OCI-LY1 (cell line): Measurements from ENCODE around the gene TMEM244.
"Not testable (repeated sequence)": the region's sequence is repeated elsewhere in the genome, so short reads cannot be mapped to it uniquely, and the experiment has no call there.

ENCODE experiments used
- H2AFZ ChIP-seq: fragments of 200-600 bp; sonication (generic), shearing (Covaris generic); 2 replicates; pipeline ENCODE4 v1.6.0; 2014; ENCODE audit warnings: antibody characterized with exemption, mild to moderate bottlenecking, low read length
- H3F3A ChIP-seq: fragments of 200-600 bp; sonication (generic), shearing (Covaris generic); 2 replicates; pipeline ENCODE4 v1.6.0; 2014; ENCODE audit warnings: mild to moderate bottlenecking, antibody characterized with exemption, low read length, moderate library complexity; ENCODE audit not compliant: insufficient read depth
- H3K27ac ChIP-seq: fragments of 200-600 bp; sonication (generic); 2 replicates; pipeline ENCODE4 v1.5.1; 2014; ENCODE audit warnings: low read length, mixed run types, mild to moderate bottlenecking, low read depth; ENCODE audit not compliant: poor library complexity, severe bottlenecking
- H3K27me3 ChIP-seq: fragments of 200-600 bp; sonication (generic); 2 replicates; pipeline ENCODE4 v1.6.0; 2014; ENCODE audit warnings: antibody characterized with exemption, mild to moderate bottlenecking, low read length, moderate library complexity; ENCODE audit not compliant: insufficient read depth
- H3K36me3 ChIP-seq: fragments of 200-600 bp; sonication (generic); 2 replicates; pipeline ENCODE4 v1.6.1; 2014; ENCODE audit warnings: mild to moderate bottlenecking, antibody characterized with exemption, low read length, moderate library complexity, mixed read lengths; ENCODE audit not compliant: insufficient read depth
- H3K4me1 ChIP-seq: fragments of 200-600 bp; sonication (generic); 2 replicates; pipeline ENCODE4 v1.5.1; 2014; ENCODE audit warnings: mild to moderate bottlenecking, low read length, moderate library complexity; ENCODE audit not compliant: insufficient read depth, severe bottlenecking
- H3K4me2 ChIP-seq: fragments of 200-600 bp; sonication (generic), shearing (Covaris generic); 2 replicates; pipeline ENCODE4 v1.6.1; 2014; ENCODE audit warnings: low read length
- H3K4me3 ChIP-seq: fragments of 200-600 bp; sonication (generic); 2 replicates; pipeline ENCODE4 v1.5.1; 2014; ENCODE audit warnings: low read length, low read depth, mild to moderate bottlenecking, mixed read lengths; ENCODE audit not compliant: poor library complexity, severe bottlenecking
- H3K79me2 ChIP-seq: fragments of 200-600 bp; shearing (Covaris generic); 2 replicates; pipeline ENCODE4 v1.6.1; 2016; ENCODE audit warnings: mixed run types, low read length, mixed read lengths; ENCODE audit not compliant: insufficient read depth
- H3K9ac ChIP-seq: fragments of 200-600 bp; sonication (generic), shearing (Covaris generic); 2 replicates; pipeline ENCODE4 v1.6.1; 2014; ENCODE audit warnings: mild to moderate bottlenecking, low read length, mixed read lengths
- H3K9me2 ChIP-seq: fragments of 200-600 bp; sonication (generic), shearing (Covaris generic); 2 replicates; pipeline ENCODE4 v1.6.1; 2014; ENCODE audit warnings: low read depth, mild to moderate bottlenecking, low read length, mixed read lengths
- H3K9me3 ChIP-seq: fragments of 200-600 bp; shearing (Covaris generic); 2 replicates; pipeline ENCODE4 v1.6.1; 2014; ENCODE audit warnings: low read length, mixed read lengths
- H4K20me1 ChIP-seq: fragments of 200-600 bp; sonication (generic), shearing (Covaris generic); 2 replicates; pipeline ENCODE4 v1.6.0; 2016; ENCODE audit warnings: mild to moderate bottlenecking, low read length; ENCODE audit not compliant: insufficient read depth
- CTCF ChIP-seq: fragments of 200-600 bp; sonication (generic), shearing (Covaris generic); IDR thresholded peaks from 2 replicates; pipeline ENCODE4 v1.5.1; 2017; ENCODE audit warnings: mild to moderate bottlenecking, antibody characterized with exemption, low read length, moderate library complexity, mixed read lengths
- EZH2 ChIP-seq: fragments of 200-600 bp; sonication (generic), shearing (Covaris generic); IDR thresholded peaks from 2 replicates; pipeline ENCODE4 v1.8.0; 2017; ENCODE audit warnings: borderline replicate concordance, mixed run types, mild to moderate bottlenecking, antibody characterized with exemption, low read length, moderate library complexity, mixed read lengths

TMEM244 gene

DNA sequence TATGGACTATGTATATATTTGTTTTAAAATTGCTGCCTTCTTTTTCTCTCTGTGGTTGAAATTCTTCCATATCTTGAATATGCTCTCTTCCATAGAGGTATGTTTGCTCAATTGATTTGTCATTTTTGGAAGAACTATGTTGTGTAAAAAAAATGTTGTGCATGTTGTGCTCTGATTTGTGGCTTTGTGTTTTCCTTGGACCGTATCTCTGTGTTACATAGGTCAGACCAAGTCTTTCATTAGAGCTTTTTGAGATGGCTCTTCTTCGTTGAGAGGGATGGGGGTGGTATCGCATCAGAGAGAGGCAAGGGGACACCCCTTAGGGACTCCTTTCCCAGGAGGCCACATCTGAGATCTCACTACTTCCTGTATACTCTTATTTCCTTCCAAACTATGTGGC is 43.8 kb downstream of the TMEM244 start:
- TF ChIP-seq CTCF = no peak
- no peaks in the 10 kb centered on the region for H3F3A ChIP-seq
- no peaks in the 10 kb centered on the region for H3K4me1 ChIP-seq
- H3K4me3 ChIP-seq = no peak overlapping the region
- no peaks in the 10 kb centered on the region for H4K20me1 ChIP-seq
- no peaks in the 10 kb centered on the region for H3K27me3 ChIP-seq
- H3K9me2 ChIP-seq = no peaks in the 10 kb centered on the region
- no peak overlapping the region for H3K9ac ChIP-seq
- H2AFZ ChIP-seq = no peak overlapping the region
- no peaks in the 10 kb centered on the region for H3K36me3 ChIP-seq
- no peaks in the 10 kb centered on the region for H3K9me3 ChIP-seq
- no peak overlapping the region for H3K27ac ChIP-seq
- no peak overlapping the region for H3K4me2 ChIP-seq
- H3K79me2 ChIP-seq = no peaks in the 10 kb centered on the region

DNA sequence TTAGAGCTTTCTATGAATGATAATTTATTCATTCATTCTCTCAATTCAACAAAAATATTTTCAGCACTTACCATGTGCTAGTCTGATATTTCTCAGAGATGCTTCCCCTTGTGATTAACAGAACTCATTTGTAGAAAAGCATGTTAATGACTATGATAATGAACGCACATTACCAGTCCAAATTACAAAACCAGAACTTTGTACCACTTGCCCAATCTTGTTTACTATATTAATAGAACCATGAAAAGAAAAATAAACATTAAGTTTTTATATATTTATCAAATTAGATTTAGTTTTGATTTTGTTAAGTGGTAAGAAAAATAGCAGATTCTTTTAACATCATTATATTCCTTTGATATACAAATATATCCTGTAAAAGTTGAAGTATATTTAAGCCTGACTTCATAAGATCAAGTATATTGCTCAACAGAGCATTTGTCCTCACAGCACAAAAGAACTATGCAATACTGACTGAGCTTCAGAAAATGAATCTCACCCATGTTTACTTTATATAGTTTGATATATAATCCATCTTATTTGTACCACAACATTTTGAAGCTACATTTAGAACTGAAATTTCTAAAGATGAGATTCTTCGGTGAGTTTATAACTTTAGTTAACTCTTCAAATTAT is 48.9 kb downstream of the TMEM244 start:
- Histone ChIP-seq H3K9ac (no peak overlapping the region), H3K4me1 (no peaks in the 10 kb centered on the region), H3K27me3 (no peaks in the 10 kb centered on the region), H3K36me3 (no peaks in the 10 kb centered on the region), H2AFZ (no peak overlapping the region), H3K9me3 (no peaks in the 10 kb centered on the region), H3K27ac (no peak overlapping the region), H3K79me2 (no peaks in the 10 kb centered on the region), H3K4me2 (no peak overlapping the region), H3K4me3 (no peak overlapping the region), H3K9me2 (no peaks in the 10 kb centered on the region), H4K20me1 (no peaks in the 10 kb centered on the region), H3F3A (no peaks in the 10 kb centered on the region)
- no peak for TF ChIP-seq EZH2
- TF ChIP-seq CTCF = no peak

DNA sequence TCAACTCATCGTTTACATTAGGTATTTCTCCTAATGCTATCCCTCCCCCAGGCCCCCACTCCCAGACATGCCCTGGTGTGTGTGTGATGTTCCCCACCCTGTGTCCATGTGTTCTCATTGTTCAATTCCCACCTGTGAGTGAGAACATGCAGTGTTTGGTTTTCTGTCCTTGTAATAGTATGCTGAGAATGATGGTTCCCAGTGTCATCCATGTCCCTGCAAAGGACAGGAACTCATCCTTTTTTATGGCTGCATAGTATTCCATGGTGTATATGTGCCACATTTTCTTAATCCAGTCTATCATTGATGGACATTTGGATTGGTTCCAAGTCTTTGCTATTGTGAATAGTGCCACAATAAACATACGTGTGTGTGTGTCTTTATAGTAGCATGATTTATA is 54.0 kb downstream of the TMEM244 start:
- not testable (repeated sequence) for H3K4me1 ChIP-seq, H3K4me2 ChIP-seq, H3K9me3 ChIP-seq, H4K20me1 ChIP-seq, H3K27ac ChIP-seq, H3K9ac ChIP-seq, H3K79me2 ChIP-seq, H3K27me3 ChIP-seq, H3K36me3 ChIP-seq, H3K9me2 ChIP-seq, H2AFZ ChIP-seq, H3F3A ChIP-seq, H3K4me3 ChIP-seq

- H2AFZ ChIP-seq, H3K9me2 ChIP-seq, H3K27me3 ChIP-seq, H4K20me1 ChIP-seq, H3K4me2 ChIP-seq, H3K4me1 ChIP-seq, H3F3A ChIP-seq, H3K9ac ChIP-seq, H3K36me3 ChIP-seq, H3K9me3 ChIP-seq, H3K79me2 ChIP-seq, H3K4me3 ChIP-seq, H3K27ac ChIP-seq: not testable (repeated sequence)
These were observed 58.2 kb downstream of the TMEM244 start for GRCh38 chr6:129802920-129803319.
